ENCODE data around the gene LRRK2. TPM values are rescaled to one million over a fixed set of nuclear protein-coding genes. Genes with fewer than 3 reads are reported as not detected.

LRRK2 gene
- total and polyA plus RNA-seq, 4 donors = 1.5 to 11.5 (median 4.9) TPM

GRCh38 chr12:40330180-40330579 is 105.4 kb downstream of the LRRK2 start (continued):
- TF ChIP-seq CTCF (IDR thresholded peaks at IDR 0.05; ENCODE audit: low read depth, low read length, missing input control) = no peak
- no peak for TF ChIP-seq RAD21 (IDR thresholded peaks at IDR 0.05)
- TF ChIP-seq REST (IDR thresholded peaks at IDR 0.05) = no peak
- TF ChIP-seq ATF3 (IDR thresholded peaks at IDR 0.05) = no peak
- no peak for TF ChIP-seq EGR1 (IDR thresholded peaks at IDR 0.05; ENCODE audit: low read depth in 2 of 2)

GRCh38 chr12:40331886-40332285 is 107.1 kb downstream of the LRRK2 start:
- Histone ChIP-seq H3K27me3 (ENCODE audit: control insufficient read depth in 4 of 4, insufficient read depth in 4 of 4, low read length in 3 of 4) (no peaks in the 10 kb centered on the region), H3K36me3 (ENCODE audit: control insufficient read depth in 4 of 4, insufficient read depth in 3 of 4, low read depth in 1 of 4, low read length in 3 of 4) (peaks cover 0 to 46% (median 20%) of the 10 kb centered on the region in 4 donors), H3K9ac (ENCODE audit: low read depth in 1 of 2, low read length in 2 of 2) (no peak overlapping the region), H3K4me1 (ENCODE audit: control insufficient read depth in 4 of 4, insufficient read depth in 4 of 4, low read length in 3 of 4) (no peaks in the 10 kb centered on the region), H3K4me3 (ENCODE audit: low read depth in 1 of 3, low read length in 3 of 3) (no peak overlapping the region), H3K9me3 (ENCODE audit: control insufficient read depth in 4 of 4, low read length in 3 of 4) (no peaks in the 10 kb centered on the region), H3K27ac (ENCODE audit: low read depth in 1 of 2, low read length in 2 of 2) (no peak overlapping the region)
- DNase-seq (ENCODE audit: low spot score) = no peak
- no peak for TF ChIP-seq SP1 (IDR thresholded peaks at IDR 0.05)
- TF ChIP-seq YY1 (IDR thresholded peaks at IDR 0.05) = no peak
- no peak for TF ChIP-seq REST (IDR thresholded peaks at IDR 0.05)
- TF ChIP-seq EGR1 (IDR thresholded peaks at IDR 0.05; ENCODE audit: low read depth in 2 of 2) = no peak
- TF ChIP-seq TAF1 (conservative IDR thresholded peaks at IDR 0.05) = no peak
- TF ChIP-seq ATF3 (IDR thresholded peaks at IDR 0.05) = no peak
- TF ChIP-seq FOXA2 (IDR thresholded peaks at IDR 0.05) = no peak
- no peak for TF ChIP-seq MAX (IDR thresholded peaks at IDR 0.05)
- no peak for TF ChIP-seq ZBTB33 (IDR thresholded peaks at IDR 0.05)
- no peak for TF ChIP-seq JUND (IDR thresholded peaks at IDR 0.05)
- no peak for TF ChIP-seq NR2F2 (IDR thresholded peaks at IDR 0.05)
- no peak for TF ChIP-seq RXRA (IDR thresholded peaks at IDR 0.05)
- TF ChIP-seq CTCF (IDR thresholded peaks at IDR 0.05; ENCODE audit: low read depth, low read length, missing input control) = no peak
- no peak for TF ChIP-seq HNF4A (conservative IDR thresholded peaks at IDR 0.05)
- no peak for TF ChIP-seq RAD21 (IDR thresholded peaks at IDR 0.05)
- TF ChIP-seq HNF4G (IDR thresholded peaks at IDR 0.05) = no peak
- no peak for TF ChIP-seq FOXA1 (IDR thresholded peaks at IDR 0.05)
- no peak for TF ChIP-seq GABPA (IDR thresholded peaks at IDR 0.05 in 1 of 2, conservative IDR thresholded peaks at IDR 0.05 in 1 of 2)
- WGBS = 97% methylated on average over 1 of the region's 1 CpG

Measured in liver (tissue), 9 donors.